ENCODE data around the gene MED10.

- TF ChIP-seq CTCF (IDR thresholded peaks at IDR 0.05) (no peak), EP300 (IDR thresholded peaks at IDR 0.05) (no peak), POLR2AphosphoS5 (IDR thresholded peaks at IDR 0.05) (no peak)
Measured at GRCh38 chr5:6401410-6401809, 23.1 kb upstream of the MED10 start.
